ENCODE results near the gene UCHL1. TPM values are rescaled to one million over a fixed set of nuclear protein-coding genes. Genes with fewer than 3 reads are reported as not detected.

UCHL1 gene
- total RNA-seq, 3 donors from 2014 or later (not counting 1 experiment from before 2014, with no cell fraction given), result not detected

- no peaks in the 10 kb centered on the region for H3K9me3 Mint-ChIP-seq
- 92% methylated on average over 3 of the region's 3 CpGs for WGBS (ENCODE audit: insufficient coverage)
- peaks cover 0 to 3% of the 10 kb centered on the region in 2 donors for H3K27me3 Mint-ChIP-seq (ENCODE audit: low read depth in 2 of 2)
- Histone ChIP-seq H3K27ac (ENCODE audit: low read length) (no peak overlapping the region), H3K27me3 (ENCODE audit: control insufficient read depth, insufficient read depth, low read length) (no peaks in the 10 kb centered on the region), H3K9me3 (ENCODE audit: control insufficient read depth, insufficient read depth, low read length) (no peaks in the 10 kb centered on the region), H3K4me1 (ENCODE audit: control insufficient read depth, insufficient read depth, low read length) (no peaks in the 10 kb centered on the region), H3K4me3 (ENCODE audit: low read length) (no peak overlapping the region), H3K36me3 (ENCODE audit: control insufficient read depth, insufficient read depth, low read length) (no peaks in the 10 kb centered on the region)
- ATAC-seq (no peak), DNase-seq (no peak)
- no peak overlapping the region for H3K4me3 Mint-ChIP-seq
- TF ChIP-seq CTCF (IDR thresholded peaks at IDR 0.05), result no peak
- no peaks in the 10 kb centered on the region for H3K4me1 Mint-ChIP-seq
- no peak overlapping the region for H3K27ac Mint-ChIP-seq
- intact Hi-C loops (cut with micrococcal nuclease), result loop anchor here (10.0 kb wide), 1 partner anchor 379 kb away; no protein-coding TSS in a partner anchor
- no peaks in the 10 kb centered on the region for H3K36me3 Mint-ChIP-seq
Measured at GRCh38 chr4:41285864-41286235, 29.1 kb downstream of the UCHL1 start.

- intact Hi-C loops (cut with micrococcal nuclease), result loop anchor here (10.0 kb wide), 1 partner anchor 378 kb away; no protein-coding TSS in a partner anchor
- ATAC-seq (no peak), DNase-seq (no peak)
- Histone ChIP-seq H3K4me1 (ENCODE audit: control insufficient read depth, insufficient read depth, low read length) (no peaks in the 10 kb centered on the region), H3K9me3 (ENCODE audit: control insufficient read depth, insufficient read depth, low read length) (no peaks in the 10 kb centered on the region), H3K27me3 (ENCODE audit: control insufficient read depth, insufficient read depth, low read length) (no peaks in the 10 kb centered on the region), H3K27ac (ENCODE audit: low read length) (no peak overlapping the region), H3K36me3 (ENCODE audit: control insufficient read depth, insufficient read depth, low read length) (no peaks in the 10 kb centered on the region), H3K4me3 (ENCODE audit: low read length) (no peak overlapping the region)
- no peak overlapping the region for H3K27ac Mint-ChIP-seq
- H3K9me3 Mint-ChIP-seq, result no peaks in the 10 kb centered on the region
- H3K36me3 Mint-ChIP-seq, result no peaks in the 10 kb centered on the region
- no peak for TF ChIP-seq CTCF (IDR thresholded peaks at IDR 0.05)
- peaks cover 0 to 3% of the 10 kb centered on the region in 2 donors for H3K27me3 Mint-ChIP-seq (ENCODE audit: low read depth in 2 of 2)
- H3K4me1 Mint-ChIP-seq, result no peaks in the 10 kb centered on the region
- H3K4me3 Mint-ChIP-seq, result no peak overlapping the region
- 100% methylated on average over 1 of the region's 1 CpG for WGBS (ENCODE audit: insufficient coverage)
Measured at GRCh38 chr4:41287005-41287404, 30.3 kb downstream of the UCHL1 start.

- no peaks in the 10 kb centered on the region for H3K9me3 Mint-ChIP-seq
- Histone ChIP-seq H3K27ac (ENCODE audit: low read length) (no peak overlapping the region), H3K9me3 (ENCODE audit: control insufficient read depth, insufficient read depth, low read length) (no peaks in the 10 kb centered on the region), H3K27me3 (ENCODE audit: control insufficient read depth, insufficient read depth, low read length) (no peaks in the 10 kb centered on the region), H3K36me3 (ENCODE audit: control insufficient read depth, insufficient read depth, low read length) (no peaks in the 10 kb centered on the region), H3K4me1 (ENCODE audit: control insufficient read depth, insufficient read depth, low read length) (no peaks in the 10 kb centered on the region), H3K4me3 (ENCODE audit: low read length) (no peak overlapping the region)
- no peaks in the 10 kb centered on the region for H3K36me3 Mint-ChIP-seq
- no peak overlapping the region for H3K4me3 Mint-ChIP-seq
- TF ChIP-seq CTCF (IDR thresholded peaks at IDR 0.05), result no peak
- no peak overlapping the region for H3K27ac Mint-ChIP-seq
- peaks cover 0 to 3% of the 10 kb centered on the region in 2 donors for H3K27me3 Mint-ChIP-seq (ENCODE audit: low read depth in 2 of 2)
- H3K4me1 Mint-ChIP-seq, result no peaks in the 10 kb centered on the region
- DNase-seq, result no peak
- 88% methylated on average over 10 of the region's 10 CpGs for WGBS (ENCODE audit: insufficient coverage)
- intact Hi-C loops (cut with micrococcal nuclease), result loop anchor here (10.0 kb wide), 1 partner anchor 377 kb away; no protein-coding TSS in a partner anchor
- ATAC-seq, result no peak
Measured at GRCh38 chr4:41287852-41288251, 31.1 kb downstream of the UCHL1 start.

GRCh38 chr4:41288254-41288653, 31.5 kb downstream of the UCHL1 start:
- intact Hi-C loops (cut with micrococcal nuclease), result loop anchor here (10.0 kb wide), 1 partner anchor 377 kb away; no protein-coding TSS in a partner anchor
- H3K27ac Mint-ChIP-seq, result no peak overlapping the region
- H3K9me3 Mint-ChIP-seq, result no peaks in the 10 kb centered on the region
- TF ChIP-seq CTCF (IDR thresholded peaks at IDR 0.05), result no peak
- peaks cover 0 to 3% of the 10 kb centered on the region in 2 donors for H3K27me3 Mint-ChIP-seq (ENCODE audit: low read depth in 2 of 2)
- DNase-seq (no peak), ATAC-seq (no peak)
- H3K27ac ChIP-seq (ENCODE audit: low read length), result no peak overlapping the region
- 87% methylated on average over 10 of the region's 10 CpGs for WGBS (ENCODE audit: insufficient coverage)
- H3K36me3 Mint-ChIP-seq, result no peaks in the 10 kb centered on the region
- H3K4me1 Mint-ChIP-seq, result no peaks in the 10 kb centered on the region
- H3K4me1 ChIP-seq (ENCODE audit: control insufficient read depth, insufficient read depth, low read length), result no peaks in the 10 kb centered on the region
- H3K4me3 ChIP-seq (ENCODE audit: low read length), result no peak overlapping the region
- H3K36me3 ChIP-seq (ENCODE audit: control insufficient read depth, insufficient read depth, low read length), result no peaks in the 10 kb centered on the region
- no peaks in the 10 kb centered on the region for H3K9me3 ChIP-seq (ENCODE audit: control insufficient read depth, insufficient read depth, low read length)
- no peaks in the 10 kb centered on the region for H3K27me3 ChIP-seq (ENCODE audit: control insufficient read depth, insufficient read depth, low read length)
- H3K4me3 Mint-ChIP-seq, result no peak overlapping the region

Measured in natural killer cell (primary cell).